ENCODE measurements around the gene LARGE2. TPM values are rescaled to one million over a fixed set of nuclear protein-coding genes. Genes with fewer than 3 reads are reported as not detected.
A peak's percentile ranks its signal among the peaks of the same experiment; 100 is the strongest.
"Not testable (repeated sequence)": the region's sequence is repeated elsewhere in the genome, so short reads cannot be mapped to it uniquely, and the experiment has no call there.

The LARGE2 gene
- total and polyA plus RNA-seq, 2 experiments from 2014 or later: not detected

- no peak overlapping the region for H3K4me2 ChIP-seq (ENCODE audit: unreplicated experiment)
- no peak for DNase-seq
- H3K9me3 ChIP-seq (ENCODE audit: low read depth): no peaks in the 10 kb centered on the region
- H3F3A ChIP-seq (ENCODE audit: insufficient read depth): no peaks in the 10 kb centered on the region
- H3K27me3 ChIP-seq (replicated peaks; ENCODE audit: insufficient read depth): no peaks in the 10 kb centered on the region
- no peak overlapping the region for H3K9ac ChIP-seq
- H4K20me1 ChIP-seq (ENCODE audit: insufficient read depth): no peaks in the 10 kb centered on the region
- no peak overlapping the region for H2AFZ ChIP-seq
- H3K4me3 ChIP-seq: no peak overlapping the region
- H3K79me2 ChIP-seq (ENCODE audit: insufficient read depth): no peaks in the 10 kb centered on the region
- no peak for TF ChIP-seq EZH2phosphoT487 (IDR thresholded peaks at IDR 0.05; ENCODE audit: insufficient read depth, low read depth)
- no peaks in the 10 kb centered on the region for H3K9me2 ChIP-seq (ENCODE audit: insufficient read depth)
- no peaks in the 10 kb centered on the region for H3K36me3 ChIP-seq (ENCODE audit: low read depth)
- in situ Hi-C loops (cut with MboI): no loop called here
- 69 to 70% methylated on average over 6 of the region's 6 CpGs for WGBS, 2 experiments (ENCODE audit: low coverage in 1 of 2, low lambda C conversion rate in 2 of 2, missing lambda C conversion rate in 2 of 2)
- no peak overlapping the region for H3K27ac ChIP-seq
- H3K4me1 ChIP-seq (ENCODE audit: insufficient read depth): no peaks in the 10 kb centered on the region
Measured at GRCh38 chr11:45897556-45897955, 24.9 kb upstream of the LARGE2 start.

- H3K27ac ChIP-seq: 0 out of 2 replicates have a peak overlapping the region, but pooled peaks have one; percentile 41
Measured at GRCh38 chr11:45899086-45899447, 23.4 kb upstream of the LARGE2 start.

GRCh38 chr11:45899448-45900174, 22.8 kb upstream of the LARGE2 start:
- H3K27ac ChIP-seq: peak overlapping the region; percentile 41; the same call in 1 of the 2 replicates
- H3K27me3 ChIP-seq (replicated peaks; ENCODE audit: insufficient read depth): no peaks in the 10 kb centered on the region
- in situ Hi-C loops (cut with MboI): loop anchor here (10.0 kb wide), 1 partner anchor 55 kb away; the partner anchor contains the start of gene CRY2
- no peaks in the 10 kb centered on the region for H3K79me2 ChIP-seq (ENCODE audit: insufficient read depth)
- H3K9me2 ChIP-seq (ENCODE audit: insufficient read depth): no peaks in the 10 kb centered on the region
- H3K4me1 ChIP-seq (ENCODE audit: insufficient read depth): no peaks in the 10 kb centered on the region
- DNase-seq: peak; percentile 95
- peak overlapping the region; percentile 93 for H3K4me2 ChIP-seq (ENCODE audit: unreplicated experiment)
- TF ChIP-seq EZH2 (IDR thresholded peaks at IDR 0.05; ENCODE audit: insufficient read depth, poor library complexity, severe bottlenecking) (no peak), EZH2phosphoT487 (IDR thresholded peaks at IDR 0.05; ENCODE audit: insufficient read depth, low read depth) (no peak)
- H3K36me3 ChIP-seq (ENCODE audit: low read depth): no peaks in the 10 kb centered on the region
- no peaks in the 10 kb centered on the region for H3K9me3 ChIP-seq (ENCODE audit: low read depth)
- peak overlapping the region; percentile 85 for H3K9ac ChIP-seq
- 1 to 3% methylated on average over 25 to 62 of the region's 62 CpGs for WGBS, 2 experiments (ENCODE audit: low coverage in 1 of 2, low lambda C conversion rate in 2 of 2, missing lambda C conversion rate in 2 of 2)
- H2AFZ ChIP-seq: peak overlapping the region; percentile 80
- H3K4me3 ChIP-seq: peak overlapping the region; percentile 75
- no peaks in the 10 kb centered on the region for H4K20me1 ChIP-seq (ENCODE audit: insufficient read depth)
- no peaks in the 10 kb centered on the region for H3F3A ChIP-seq (ENCODE audit: insufficient read depth)

More at GRCh38 chr11:45899086-45899447, 23.4 kb upstream of the LARGE2 start:
- no peaks in the 10 kb centered on the region for H4K20me1 ChIP-seq (ENCODE audit: insufficient read depth)
- no peak for DNase-seq
- WGBS, 2 experiments (ENCODE audit: low coverage in 1 of 2, low lambda C conversion rate in 2 of 2, missing lambda C conversion rate in 2 of 2): 27 to 36% methylated on average over 3 of the region's 3 CpGs
- no peaks in the 10 kb centered on the region for H3K27me3 ChIP-seq (replicated peaks; ENCODE audit: insufficient read depth)
- no peaks in the 10 kb centered on the region for H3K9me2 ChIP-seq (ENCODE audit: insufficient read depth)
- H3K4me2 ChIP-seq (ENCODE audit: unreplicated experiment): peak overlapping the region; percentile 93
- H3K9me3 ChIP-seq (ENCODE audit: low read depth): no peaks in the 10 kb centered on the region
- in situ Hi-C loops (cut with MboI): no loop called here
- peak overlapping the region; percentile 85; the same call in 1 of the 2 replicates for H3K9ac ChIP-seq
- TF ChIP-seq EZH2 (IDR thresholded peaks at IDR 0.05; ENCODE audit: insufficient read depth, poor library complexity, severe bottlenecking) (no peak), EZH2phosphoT487 (IDR thresholded peaks at IDR 0.05; ENCODE audit: insufficient read depth, low read depth) (no peak)
- peak overlapping the region; percentile 75; the same call in 1 of the 2 replicates for H3K4me3 ChIP-seq
- H3K36me3 ChIP-seq (ENCODE audit: low read depth): no peaks in the 10 kb centered on the region
- no peaks in the 10 kb centered on the region for H3K4me1 ChIP-seq (ENCODE audit: insufficient read depth)
- H3F3A ChIP-seq (ENCODE audit: insufficient read depth): no peaks in the 10 kb centered on the region
- no peak overlapping the region for H2AFZ ChIP-seq
- H3K79me2 ChIP-seq (ENCODE audit: insufficient read depth): no peaks in the 10 kb centered on the region

GRCh38 chr11:45900175-45900800, 22.2 kb upstream of the LARGE2 start:
- H3K36me3 ChIP-seq (ENCODE audit: low read depth); H4K20me1 ChIP-seq (ENCODE audit: insufficient read depth); H3K27ac ChIP-seq; H3F3A ChIP-seq (ENCODE audit: insufficient read depth); H3K9me2 ChIP-seq (ENCODE audit: insufficient read depth); H3K4me1 ChIP-seq (ENCODE audit: insufficient read depth); H3K9me3 ChIP-seq (ENCODE audit: low read depth); H3K79me2 ChIP-seq (ENCODE audit: insufficient read depth); H3K27me3 ChIP-seq (replicated peaks; ENCODE audit: insufficient read depth): not testable (repeated sequence)
- H2AFZ ChIP-seq: peak overlapping the region; percentile 80
- 1 to 2% methylated on average over 26 to 28 of the region's 59 CpGs for WGBS, 2 experiments (ENCODE audit: low coverage in 1 of 2, low lambda C conversion rate in 2 of 2, missing lambda C conversion rate in 2 of 2)
- in situ Hi-C loops (cut with MboI): loop anchor here (10.0 kb wide), 1 partner anchor 55 kb away; the partner anchor contains the start of gene CRY2
- peak overlapping the region; percentile 93 for H3K4me2 ChIP-seq (ENCODE audit: unreplicated experiment)
- peak; percentile 57 for DNase-seq
- H3K9ac ChIP-seq: peak overlapping the region; percentile 85
- H3K4me3 ChIP-seq: peak overlapping the region; percentile 75

Data from GM23248 (cell line).